ENCODE measurements around the gene ATP5F1E. TPM values are rescaled to one million over a fixed set of nuclear protein-coding genes. Genes with fewer than 3 reads are reported as not detected.

Gene ATP5F1E
- total and polyA plus RNA-seq, 2 donors (not counting 3 experiments of a cell fraction or from before 2014, with no cell fraction given) = 29.0 to 107 TPM

DNA sequence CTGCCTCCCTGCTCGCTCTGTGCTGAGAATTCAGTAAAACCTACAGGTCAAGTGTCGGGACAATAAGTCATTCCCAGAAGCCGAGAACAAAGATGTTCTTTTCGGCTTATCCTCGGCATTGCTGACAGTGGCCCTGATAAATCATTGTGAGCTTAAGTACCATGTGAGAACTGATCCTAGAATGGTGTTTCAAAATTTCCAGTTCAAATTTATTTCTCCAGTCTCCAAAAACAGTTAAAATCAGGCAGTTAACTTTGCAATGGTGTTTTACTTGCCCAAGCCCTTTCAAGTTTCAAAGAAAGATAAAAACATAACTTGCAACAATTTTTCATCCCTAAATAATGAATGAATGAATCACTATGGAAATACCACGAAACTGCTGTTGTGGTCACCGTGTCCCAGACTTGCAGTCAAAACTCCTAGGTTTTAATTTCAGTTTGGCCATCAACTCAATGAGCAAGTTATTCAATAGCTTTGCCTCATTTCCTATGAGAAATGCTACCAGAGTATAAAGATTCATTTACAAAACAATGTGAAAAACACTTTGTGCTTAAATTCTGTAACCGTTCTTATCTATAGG is 4.3 kb downstream of the ATP5F1E start:
- FAIRE-seq (no peak), DNase-seq (ENCODE audit: low read depth, low spot score) (no peak)
- Histone ChIP-seq H3K9ac (replicated peaks; ENCODE audit: extremely low read depth, insufficient read depth, low read length) (no peak overlapping the region), H3K36me3 (ENCODE audit: control insufficient read depth in 2 of 2, extremely low read depth in 1 of 2, insufficient read depth in 2 of 2, low read length in 2 of 2) (peaks cover 16 to 19% of the 10 kb centered on the region in 2 experiments), H4K20me1 (replicated peaks; ENCODE audit: control insufficient read depth, extremely low read depth, insufficient read depth, low read length) (no peaks in the 10 kb centered on the region), H3K79me2 (ENCODE audit: control insufficient read depth, insufficient read depth, low read length) (peaks cover 77% of the 10 kb centered on the region), H3K4me1 (ENCODE audit: control insufficient read depth, extremely low read depth, insufficient read depth, low read length) (peaks cover 40% of the 10 kb centered on the region), H3K27ac (ENCODE audit: insufficient read depth, low read depth, low read length) (no peak overlapping the region), H3K4me2 (ENCODE audit: insufficient read depth, low read length) (peak overlapping the region; percentile 94), H3K4me3 (replicated peaks in 1 of 3; ENCODE audit: insufficient read depth in 1 of 3, low read depth in 1 of 3, low read length in 3 of 3) (no peak overlapping the region), H2AFZ (ENCODE audit: low read depth, low read length) (no peak overlapping the region), H3K9me3 (replicated peaks; ENCODE audit: control insufficient read depth, insufficient read depth, low read length) (no peaks in the 10 kb centered on the region), H3K9me1 (replicated peaks; ENCODE audit: control insufficient read depth, extremely low read depth, insufficient read depth, low read length) (no peaks in the 10 kb centered on the region), H3K27me3 (ENCODE audit: control insufficient read depth in 2 of 2, insufficient read depth in 2 of 2, low read length in 2 of 2) (no peaks in the 10 kb centered on the region)
- no TSS peak for BruUV-seq (replicated peaks)
- intact Hi-C loops (cut with micrococcal nuclease) = no loop called here
- ChIA-PET POLR2A (no interaction called here), CTCF (interaction anchor here (1.7 to 3.7 kb wide), 2 partner anchors 8 to 11 kb away, joined by 5 to 14 read pairs; partner anchors contain the start of gene TUBB1)
- dilution Hi-C loops (cut with MboI; ENCODE audit: extremely low pct_ligation_motif_present, low sequenced_read_pairs) = no loop called here
- TF ChIP-seq POLR2AphosphoS5 (IDR thresholded peaks at IDR 0.05; ENCODE audit: insufficient read depth, low read depth, low read length) (no peak), POLR2A (IDR thresholded peaks at IDR 0.05; ENCODE audit: low read depth, low read length) (no peak), FOS (IDR thresholded peaks at IDR 0.05; ENCODE audit: borderline replicate concordance, insufficient read depth, low read length) (no peak), JUN (IDR thresholded peaks at IDR 0.05; ENCODE audit: borderline replicate concordance, insufficient read depth, insufficient read length, low read depth) (no peak)
- TF ChIP-seq, protein P1, sequence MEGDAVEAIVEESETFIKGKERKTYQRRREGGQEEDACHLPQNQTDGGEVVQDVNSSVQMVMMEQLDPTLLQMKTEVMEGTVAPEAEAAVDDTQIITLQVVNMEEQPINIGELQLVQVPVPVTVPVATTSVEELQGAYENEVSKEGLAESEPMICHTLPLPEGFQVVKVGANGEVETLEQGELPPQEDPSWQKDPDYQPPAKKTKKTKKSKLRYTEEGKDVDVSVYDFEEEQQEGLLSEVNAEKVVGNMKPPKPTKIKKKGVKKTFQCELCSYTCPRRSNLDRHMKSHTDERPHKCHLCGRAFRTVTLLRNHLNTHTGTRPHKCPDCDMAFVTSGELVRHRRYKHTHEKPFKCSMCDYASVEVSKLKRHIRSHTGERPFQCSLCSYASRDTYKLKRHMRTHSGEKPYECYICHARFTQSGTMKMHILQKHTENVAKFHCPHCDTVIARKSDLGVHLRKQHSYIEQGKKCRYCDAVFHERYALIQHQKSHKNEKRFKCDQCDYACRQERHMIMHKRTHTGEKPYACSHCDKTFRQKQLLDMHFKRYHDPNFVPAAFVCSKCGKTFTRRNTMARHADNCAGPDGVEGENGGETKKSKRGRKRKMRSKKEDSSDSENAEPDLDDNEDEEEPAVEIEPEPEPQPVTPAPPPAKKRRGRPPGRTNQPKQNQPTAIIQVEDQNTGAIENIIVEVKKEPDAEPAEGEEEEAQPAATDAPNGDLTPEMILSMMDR (IDR thresholded peaks at IDR 0.05; ENCODE audit: extremely low read depth in 1 of 2, insufficient read depth in 1 of 2, low read depth in 1 of 2, low read length in 2 of 2) = no peak

All from endothelial cell of umbilical vein (primary cell).